A204.1 (cell line): ENCODE measurements around the gene SLC12A5.
"Not testable (repeated sequence)": the region's sequence is repeated elsewhere in the genome, so short reads cannot be mapped to it uniquely, and the experiment has no call there.

ENCODE experiments used
- FAIRE-seq: peaks from 2 replicates; lab custom pipeline; 2012; peaks lifted over from hg19 to GRCh38; lab: Jason Lieb, UNC

The SLC12A5 gene

GRCh38 chr20:46083101-46083500, 54.1 kb downstream of the SLC12A5 start:
- FAIRE-seq: no peak

- FAIRE-seq: no peak
Measured at GRCh38 chr20:46083531-46084061, 54.6 kb downstream of the SLC12A5 start.

- no peak for FAIRE-seq
Measured at GRCh38 chr20:46084805-46085178, 55.8 kb downstream of the SLC12A5 start.

GRCh38 chr20:46085179-46085851, 56.3 kb downstream of the SLC12A5 start:
- FAIRE-seq: no peak

GRCh38 chr20:46087161-46087560, 58.1 kb downstream of the SLC12A5 start:
- FAIRE-seq: peak; percentile 9

DNA sequence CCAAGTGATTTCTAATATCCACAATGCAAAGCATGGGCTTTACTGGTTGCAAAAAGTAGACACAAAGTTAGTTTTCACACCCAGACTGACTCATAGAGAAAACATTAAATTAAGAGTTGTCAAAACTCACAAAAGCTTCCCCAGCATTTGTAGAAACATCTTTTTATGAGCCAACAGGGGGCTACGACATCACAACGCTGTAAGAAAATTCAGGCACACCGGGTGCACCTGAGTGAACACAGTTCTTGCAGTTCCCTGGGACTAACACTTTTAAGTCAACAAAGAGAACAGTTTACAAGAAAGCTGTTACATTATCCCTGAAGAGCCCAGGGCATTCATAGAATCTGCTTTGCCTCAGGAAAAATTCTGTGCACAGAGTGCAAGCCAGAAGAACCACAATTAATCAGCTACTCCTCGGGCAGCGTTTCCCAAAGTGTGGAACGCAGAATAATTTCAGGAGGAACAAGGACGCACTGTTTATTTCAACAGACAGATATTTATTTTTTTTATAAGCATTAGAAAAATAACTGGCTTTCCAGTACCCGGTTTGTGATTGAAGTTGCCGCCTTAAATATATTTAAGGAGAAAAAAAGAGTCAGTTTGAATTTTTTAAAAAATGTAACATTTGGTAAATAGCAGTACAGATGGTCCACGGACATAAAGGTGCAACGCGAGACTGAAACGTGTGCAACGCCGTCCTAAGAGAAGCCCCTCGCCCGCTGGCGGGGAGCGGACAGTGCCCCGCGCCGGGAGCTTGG, 59.6 kb downstream of the SLC12A5 start:
- no peak for FAIRE-seq

- no peak for FAIRE-seq
Measured at GRCh38 chr20:46089167-46089416, 60.1 kb downstream of the SLC12A5 start.

- no peak for FAIRE-seq
Measured at GRCh38 chr20:46089417-46090388, 60.7 kb downstream of the SLC12A5 start, which contains the start of gene NCOA5. Gene NCOA5 (minus strand): TSS chr20:46089962. CDS start chr20:46079424, 10,538 bp downstream.

- FAIRE-seq: not testable (repeated sequence)
Measured at GRCh38 chr20:46091622-46092535, 62.9 kb downstream of the SLC12A5 start.

- FAIRE-seq: no peak
Measured at GRCh38 chr20:46093531-46093930, 64.5 kb downstream of the SLC12A5 start.

DNA sequence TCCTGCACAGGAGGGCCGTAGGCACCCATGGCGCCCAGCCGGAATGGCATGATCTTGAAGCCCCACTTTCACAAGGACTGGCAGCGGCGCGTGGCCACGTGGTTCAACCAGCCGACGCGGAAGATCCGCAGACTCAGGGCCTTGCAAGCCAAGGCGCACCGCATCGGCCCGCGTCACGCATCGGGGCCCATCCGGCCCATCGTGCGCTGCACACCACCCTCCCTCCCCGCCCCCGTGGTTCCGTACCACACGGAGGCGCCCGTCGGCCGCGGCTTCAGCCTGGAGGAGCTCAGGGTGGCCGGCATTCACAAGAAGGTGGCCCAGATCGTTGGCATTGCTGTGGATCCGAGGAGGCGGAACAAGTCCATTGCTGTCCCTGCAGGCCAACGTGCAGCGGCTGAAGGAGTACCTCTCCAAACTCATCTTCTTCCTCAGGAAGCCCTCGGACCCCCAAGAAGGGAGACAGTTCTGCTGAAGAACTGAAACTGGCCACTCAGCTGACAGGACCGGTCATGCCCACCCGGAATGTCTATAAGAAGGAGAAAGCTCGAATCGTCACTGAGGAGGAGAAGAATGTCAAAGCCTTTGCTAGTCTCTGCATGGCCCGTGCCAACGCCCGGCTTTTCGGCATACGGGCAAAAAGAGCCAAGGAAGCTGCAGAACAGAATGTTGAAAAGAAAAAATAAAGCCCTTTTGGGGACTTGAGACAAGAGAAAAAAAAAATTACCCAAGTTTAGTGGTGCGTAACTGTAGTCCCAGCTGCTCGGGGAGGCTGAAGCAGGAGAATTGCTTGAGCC, 70.7 kb downstream of the SLC12A5 start:
- FAIRE-seq: no peak

- not testable (repeated sequence) for FAIRE-seq
Measured at GRCh38 chr20:46100444-46100843, 71.4 kb downstream of the SLC12A5 start.

DNA sequence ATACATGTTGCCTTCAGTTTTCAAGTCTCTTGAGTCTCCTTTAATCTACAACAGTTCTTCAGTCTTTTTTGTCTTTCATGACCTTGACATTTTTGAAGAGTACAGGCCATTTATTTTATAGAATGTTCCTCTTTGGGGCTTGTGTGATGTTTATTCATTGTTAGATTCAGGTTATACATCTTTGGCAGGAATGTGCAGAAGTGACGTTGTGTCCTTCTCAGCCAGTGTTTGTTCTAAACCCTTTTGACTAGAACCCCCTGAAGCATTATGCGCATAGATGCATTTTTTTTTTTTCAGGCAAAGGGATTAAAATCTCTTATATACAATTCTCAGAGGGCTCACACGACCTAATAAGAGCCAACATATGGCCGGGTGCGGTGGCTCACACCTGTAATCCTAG, 72.0 kb downstream of the SLC12A5 start:
- FAIRE-seq: no peak

DNA sequence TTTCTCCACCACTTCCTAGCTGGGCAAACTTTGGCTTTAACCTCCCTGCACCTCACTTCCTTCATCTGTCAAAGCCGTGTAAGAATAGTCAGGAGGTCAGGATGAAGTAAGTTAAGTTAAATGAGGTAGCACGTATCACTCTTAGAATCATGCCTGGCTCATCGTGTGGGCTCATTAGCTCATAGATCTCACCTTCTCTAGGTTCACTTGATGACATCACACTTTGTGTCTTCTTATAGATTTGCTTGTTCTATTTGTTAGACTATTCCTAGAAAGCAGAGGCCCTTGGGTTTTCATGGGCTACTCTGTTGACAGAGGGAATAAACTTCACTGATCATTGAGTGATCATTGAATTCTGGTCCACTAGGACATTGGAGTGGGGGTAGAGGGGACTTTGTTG, 72.9 kb downstream of the SLC12A5 start:
- FAIRE-seq: no peak

GRCh38 chr20:46102940-46103339, 73.9 kb downstream of the SLC12A5 start:
- FAIRE-seq: no peak

DNA sequence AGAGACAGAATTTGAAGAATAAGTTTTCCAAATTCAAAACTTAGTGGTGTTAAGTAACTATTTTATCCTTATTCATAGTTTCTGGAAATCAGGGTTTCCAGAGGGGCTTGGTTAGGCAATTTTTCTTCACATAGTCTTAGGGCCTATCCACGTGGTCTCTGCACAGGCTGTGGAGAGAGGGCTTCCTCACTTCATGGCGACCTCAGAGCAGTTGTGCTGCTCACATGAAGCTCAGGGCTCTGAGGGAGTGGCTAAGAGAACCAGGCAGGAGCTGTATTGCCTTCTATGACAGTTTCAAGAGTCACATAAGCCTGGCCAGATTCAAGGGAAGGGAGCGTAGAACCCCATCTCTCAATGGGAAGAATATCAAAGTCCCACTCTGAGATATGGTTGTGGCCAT, 75.2 kb downstream of the SLC12A5 start:
- no peak for FAIRE-seq

- FAIRE-seq: no peak
Measured at GRCh38 chr20:46107061-46107460, 78.0 kb downstream of the SLC12A5 start.

GRCh38 chr20:46108435-46108841, 79.4 kb downstream of the SLC12A5 start:
- FAIRE-seq: no peak

DNA sequence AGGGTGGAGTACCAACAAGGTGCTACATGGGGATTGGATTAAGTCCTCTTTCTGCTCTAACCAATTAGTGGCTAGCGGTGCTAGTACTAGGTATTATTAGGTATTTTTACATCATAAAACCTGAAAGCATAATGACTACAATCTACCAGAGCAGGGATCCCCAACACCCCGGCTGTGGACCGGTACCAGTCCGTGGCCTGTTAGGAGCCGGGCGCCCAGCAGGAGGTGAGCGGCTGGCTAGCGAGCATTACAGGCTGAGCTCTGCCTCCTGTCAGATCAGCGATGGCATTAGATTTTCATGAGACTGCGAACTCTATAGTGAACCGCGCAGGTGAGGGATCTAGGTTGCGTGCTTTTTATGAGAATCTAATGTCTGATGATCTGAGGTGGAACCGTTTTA, 80.0 kb downstream of the SLC12A5 start:
- FAIRE-seq: no peak
